ENCODE results near the gene HMHB1. TPM values are rescaled to one million over a fixed set of nuclear protein-coding genes. Genes with fewer than 3 reads are reported as not detected.

Gene HMHB1
- polyA plus RNA-seq, 1 donor (not counting 4 experiments of a cell fraction or from before 2014, with no cell fraction given): not detected

GRCh38 chr5:143790457-143791112 is 21.4 kb upstream of the HMHB1 start:
- dilution Hi-C loops (cut with MboI; ENCODE audit: extremely low pct_ligation_motif_present, low sequenced_read_pairs): no loop called here
- no peak for FAIRE-seq
- Histone ChIP-seq H3K27ac (ENCODE audit: control insufficient read depth, insufficient read depth, low read length) (no peak overlapping the region), H3K9ac (ENCODE audit: control insufficient read depth, extremely low read depth, insufficient read depth, low read length) (no peak overlapping the region), H3K9me3 (ENCODE audit: control insufficient read depth, low read depth, low read length) (no peaks in the 10 kb centered on the region), H3K4me3 (ENCODE audit: control insufficient read depth in 2 of 3, extremely low read depth in 1 of 3, insufficient read depth in 2 of 3, low read depth in 1 of 3, low read length in 3 of 3) (no peak overlapping the region), H3K36me3 (ENCODE audit: control insufficient read depth in 2 of 2, extremely low read depth in 1 of 2, insufficient read depth in 2 of 2, low read length in 2 of 2) (no peaks in the 10 kb centered on the region), H4K20me1 (ENCODE audit: control insufficient read depth, extremely low read depth, insufficient read depth, low read length) (no peaks in the 10 kb centered on the region), H3K27me3 (ENCODE audit: control insufficient read depth, extremely low read depth, insufficient read depth, low read length) (no peaks in the 10 kb centered on the region), H3K9me1 (ENCODE audit: control insufficient read depth, extremely low read depth, insufficient read depth, low read length) (no peaks in the 10 kb centered on the region), H3K79me2 (ENCODE audit: control insufficient read depth, insufficient read depth, low read length) (no peaks in the 10 kb centered on the region), H3K4me1 (ENCODE audit: control insufficient read depth, extremely low read depth, insufficient read depth, low read length) (no peaks in the 10 kb centered on the region), H3K4me2 (ENCODE audit: control insufficient read depth, extremely low read depth, insufficient read depth, low read depth, low read length) (no peak overlapping the region), H2AFZ (ENCODE audit: control insufficient read depth, low read length) (no peak overlapping the region)
- TF ChIP-seq CTCF (optimal IDR thresholded peaks at IDR 0.05 in 1 of 3, IDR thresholded peaks at IDR 0.05 in 1 of 3, conservative IDR thresholded peaks at IDR 0.05 in 1 of 3; ENCODE audit: extremely low read depth in 1 of 3, insufficient read depth in 2 of 3, low read length in 3 of 3) (no peak), EZH2 (IDR thresholded peaks at IDR 0.05; ENCODE audit: low read length) (no peak)
- no peak for DNase-seq (ENCODE audit: low read depth, low spot score)

DNA sequence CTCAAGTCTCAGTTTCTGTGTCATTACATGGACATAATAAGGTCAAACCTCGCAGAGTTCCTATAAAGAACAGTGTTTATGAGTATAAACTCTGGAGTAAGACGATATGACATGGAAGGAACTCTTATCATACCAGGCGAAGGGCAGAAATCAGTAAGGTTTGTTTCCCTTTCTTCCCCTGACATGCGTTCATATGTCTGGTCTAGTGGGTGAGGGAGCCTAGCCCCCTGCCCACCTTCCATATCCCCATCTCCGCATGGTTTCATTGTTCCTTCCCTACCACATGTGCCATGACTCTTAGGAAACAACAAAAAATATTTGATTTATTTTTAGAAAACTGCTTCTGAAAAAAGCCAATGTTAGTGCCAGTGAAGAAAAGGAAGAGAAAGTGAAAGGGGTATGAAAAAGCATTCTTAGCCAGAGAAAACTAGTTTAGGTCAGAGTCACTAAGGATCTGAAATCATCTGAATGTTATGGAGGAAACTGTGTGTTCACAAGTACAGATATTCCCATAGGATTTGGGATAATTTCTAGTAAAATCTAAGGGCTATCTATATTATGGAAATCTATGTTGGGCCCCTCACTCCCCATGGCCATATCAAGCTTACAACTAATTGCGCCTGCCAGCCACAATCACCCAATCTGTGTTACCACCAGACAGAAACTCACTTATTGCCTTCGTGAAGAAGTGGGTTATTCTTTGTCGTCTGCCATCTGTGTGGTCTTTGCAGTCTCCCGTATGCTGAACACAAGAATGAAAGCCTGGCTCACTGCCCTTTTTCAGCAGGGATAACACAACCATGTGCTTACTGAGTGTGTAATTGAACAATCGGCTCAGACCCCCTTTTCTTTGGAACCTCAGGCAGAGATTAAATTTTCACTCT is 19.9 kb upstream of the HMHB1 start:
- FAIRE-seq (no peak), DNase-seq (ENCODE audit: low read depth, low spot score) (no peak)
- Histone ChIP-seq H3K27me3 (ENCODE audit: control insufficient read depth, extremely low read depth, insufficient read depth, low read length) (no peaks in the 10 kb centered on the region), H3K4me3 (ENCODE audit: control insufficient read depth in 2 of 3, extremely low read depth in 1 of 3, insufficient read depth in 2 of 3, low read depth in 1 of 3, low read length in 3 of 3) (no peak overlapping the region), H3K9me3 (ENCODE audit: control insufficient read depth, low read depth, low read length) (no peaks in the 10 kb centered on the region), H3K4me1 (ENCODE audit: control insufficient read depth, extremely low read depth, insufficient read depth, low read length) (no peaks in the 10 kb centered on the region), H3K36me3 (ENCODE audit: control insufficient read depth in 2 of 2, extremely low read depth in 1 of 2, insufficient read depth in 2 of 2, low read length in 2 of 2) (no peaks in the 10 kb centered on the region), H3K79me2 (ENCODE audit: control insufficient read depth, insufficient read depth, low read length) (no peaks in the 10 kb centered on the region), H3K4me2 (ENCODE audit: control insufficient read depth, extremely low read depth, insufficient read depth, low read depth, low read length) (no peak overlapping the region), H4K20me1 (ENCODE audit: control insufficient read depth, extremely low read depth, insufficient read depth, low read length) (no peaks in the 10 kb centered on the region), H2AFZ (ENCODE audit: control insufficient read depth, low read length) (no peak overlapping the region), H3K9me1 (ENCODE audit: control insufficient read depth, extremely low read depth, insufficient read depth, low read length) (no peaks in the 10 kb centered on the region), H3K27ac (ENCODE audit: control insufficient read depth, insufficient read depth, low read length) (no peak overlapping the region), H3K9ac (ENCODE audit: control insufficient read depth, extremely low read depth, insufficient read depth, low read length) (no peak overlapping the region)
- TF ChIP-seq CTCF (optimal IDR thresholded peaks at IDR 0.05 in 1 of 3, IDR thresholded peaks at IDR 0.05 in 1 of 3, conservative IDR thresholded peaks at IDR 0.05 in 1 of 3; ENCODE audit: extremely low read depth in 1 of 3, insufficient read depth in 2 of 3, low read length in 3 of 3): no peak
- no peak for TF ChIP-seq EZH2 (IDR thresholded peaks at IDR 0.05; ENCODE audit: low read length)
- dilution Hi-C loops (cut with MboI; ENCODE audit: extremely low pct_ligation_motif_present, low sequenced_read_pairs): no loop called here

Data from keratinocyte (primary cell).